GM23338 (cell line): Measurements from ENCODE around the gene GFPT2. TPM values are rescaled to one million over a fixed set of nuclear protein-coding genes. Genes with fewer than 3 reads are reported as not detected.

Experiments used
- ATAC-seq: fragments of 200-7000 bp; cut with Tn5 transposase; 3 replicates; pipeline ENCODE4 v1.9.1; 2020
- DNase-seq: peaks from one replicate; pipeline ENCODE4 v3.0.0-alpha.2; 2015; ENCODE audit warnings: low spot score
- H2AFZ ChIP-seq: fragments of 200-600 bp; sonication (generic); 2 replicates; pipeline ENCODE4 v1.8.0; 2016; ENCODE audit warnings: antibody characterized with exemption, mild to moderate bottlenecking, moderate library complexity
- H3F3A ChIP-seq: fragments of 200-600 bp; sonication (generic); replicated peaks from 2 replicates; pipeline ENCODE4 v1.8.0; 2017; ENCODE audit warnings: antibody characterized with exemption, mixed run types, low read depth
- H3K27ac ChIP-seq: fragments of 200-600 bp; sonication (generic); 2 replicates; pipeline ENCODE4 v1.6.1; 2016; ENCODE audit warnings: low read depth
- H3K27me3 ChIP-seq: fragments of 200-600 bp; sonication (generic); 2 replicates; pipeline ENCODE4 v1.8.0; 2016; ENCODE audit warnings: mild to moderate bottlenecking, mixed run types, moderate library complexity; ENCODE audit not compliant: insufficient read depth
- H3K36me3 ChIP-seq: fragments of 200-600 bp; sonication (generic); 2 replicates; pipeline ENCODE4 v1.8.0; 2016; ENCODE audit warnings: mild to moderate bottlenecking; ENCODE audit not compliant: insufficient read depth
- H3K4me1 ChIP-seq: fragments of 200-600 bp; sonication (generic); 2 replicates; pipeline ENCODE4 v1.8.0; 2016; ENCODE audit warnings: mild to moderate bottlenecking, moderate library complexity; ENCODE audit not compliant: insufficient read depth
- H3K4me2 ChIP-seq: fragments of 200-600 bp; sonication (generic); 2 replicates; pipeline ENCODE4 v1.7.1; 2017; ENCODE audit warnings: mixed run types
- H3K4me3 ChIP-seq: fragments of 200-600 bp; sonication (generic); 2 replicates; pipeline ENCODE4 v1.6.1; 2016; ENCODE audit warnings: mixed run types
- H3K79me2 ChIP-seq: fragments of 200-600 bp; sonication (generic); replicated peaks from 2 replicates; pipeline ENCODE4 v1.8.0; 2017; ENCODE audit warnings: mild to moderate bottlenecking; ENCODE audit not compliant: insufficient read depth
- H3K9me2 ChIP-seq: fragments of 200-600 bp; sonication (generic); 2 replicates; pipeline ENCODE4 v1.8.0; 2017; ENCODE audit not compliant: insufficient read depth
- H4K20me1 ChIP-seq: fragments of 200-600 bp; sonication (generic); replicated peaks from 2 replicates; pipeline ENCODE4 v1.8.0; 2017; ENCODE audit warnings: mild to moderate bottlenecking; ENCODE audit not compliant: insufficient read depth
- H3K27ac Mint-ChIP-seq: 2 replicates; pipeline ENCODE4 v1.8.0; 2020; ENCODE audit warnings: inconsistent platforms, mild to moderate bottlenecking, moderate library complexity, mixed read lengths
- H3K27me3 Mint-ChIP-seq: 3 replicates; pipeline ENCODE4 v1.8.0; 2022; ENCODE audit warnings: low read depth, mild to moderate bottlenecking, moderate library complexity, mixed read lengths, inconsistent platforms; ENCODE audit not compliant: insufficient read depth, poor library complexity
- H3K36me3 Mint-ChIP-seq: 3 replicates; pipeline ENCODE4 v1.8.0; 2021; ENCODE audit warnings: low read depth, mild to moderate bottlenecking, inconsistent platforms, moderate library complexity, mixed read lengths
- H3K4me1 Mint-ChIP-seq: 3 replicates; pipeline ENCODE4 v1.8.0; 2020; ENCODE audit warnings: mild to moderate bottlenecking, inconsistent platforms, mixed read lengths
- H3K4me3 Mint-ChIP-seq: 3 replicates; pipeline ENCODE4 v1.8.0; 2021; ENCODE audit warnings: moderate library complexity, mild to moderate bottlenecking, inconsistent platforms, mixed read lengths
- H3K9me3 Mint-ChIP-seq: 3 replicates; pipeline ENCODE4 v1.8.0; 2020; ENCODE audit warnings: moderate library complexity, mild to moderate bottlenecking, inconsistent platforms, mixed read lengths
- CREB1 ChIP-seq: fragments of 250-450 bp; sonication (Bioruptor Pico); IDR thresholded peaks from 2 replicates; pipeline ENCODE4 v1.5.0; 2020; ENCODE audit warnings: low read depth, mild to moderate bottlenecking, moderate library complexity
- EZH2 ChIP-seq: fragments of 200-600 bp; sonication (generic); IDR thresholded peaks from one replicate; pipeline ENCODE4 v1.8.0; 2017; ENCODE audit warnings: antibody characterized with exemption, mild to moderate bottlenecking, low read depth; ENCODE audit not compliant: unreplicated experiment
- EZH2phosphoT487 ChIP-seq: fragments of 200-600 bp; sonication (generic); IDR thresholded peaks from one replicate; pipeline ENCODE4 v1.8.1; 2018; ENCODE audit warnings: antibody characterized with exemption; ENCODE audit not compliant: unreplicated experiment
- JUNB ChIP-seq: IDR thresholded peaks from one replicate; pipeline ENCODE4 v1.6.1; 2016; ENCODE audit warnings: antibody characterized with exemption; ENCODE audit not compliant: unreplicated experiment
- NANOG ChIP-seq: IDR thresholded peaks from 2 replicates; pipeline ENCODE4 v1.6.1; 2016; ENCODE audit warnings: antibody characterized with exemption, borderline replicate concordance
- POLR2AphosphoS5 ChIP-seq: IDR thresholded peaks from 2 replicates; pipeline ENCODE4 v1.6.1; 2016; ENCODE audit warnings: antibody characterized with exemption, low read depth
- STAT1 ChIP-seq: IDR thresholded peaks from one replicate; pipeline ENCODE4 v1.6.1; 2016; ENCODE audit warnings: antibody characterized with exemption; ENCODE audit not compliant: unreplicated experiment
- ZNF114 ChIP-seq: fragments of 250-450 bp; sonication (Bioruptor Pico); IDR thresholded peaks from 2 replicates; pipeline ENCODE4 v1.5.0; 2020; ENCODE audit warnings: mild to moderate bottlenecking, moderate library complexity
- ZNF331 ChIP-seq: fragments of 250-450 bp; sonication (Bioruptor Pico); IDR thresholded peaks from 2 replicates; pipeline ENCODE4 v1.5.0; 2020; ENCODE audit warnings: low read depth, mild to moderate bottlenecking, moderate library complexity
- polyA plus RNA-seq: library from polyadenylated mRNA; unstranded; fragments of >200 nt; fragmentation: Nextera tagmentation; extraction: Ambion mirVana; gene quantifications from 2 replicates; pipeline ENCODE4 v1.2.1, GENCODE V29; 2016
- total RNA-seq: library from RNA; depleted of rRNA; stranded (reverse); fragments of >200 nt; shearing (Covaris generic); gene quantifications from 2 replicates; pipeline ENCODE4 v1.2.3, GENCODE V29; 2014
- TF ChIP-seq, protein P1 (sequence below): fragments of 250-450 bp; sonication (Bioruptor Pico); IDR thresholded peaks from 2 replicates; pipeline ENCODE4 v1.5.0; 2020; ENCODE audit warnings: mild to moderate bottlenecking, moderate library complexity
- TF ChIP-seq, protein P2 (sequence below), 2 experiments: fragments of 200-600 bp in 1 of 2; sonication (generic) in 1 of 2; conservative IDR thresholded peaks; 2 replicates each; pipeline versions ENCODE4 v1.5.1 to v1.6.1; 2016 to 2017; ENCODE audit warnings: antibody characterized with exemption in 2 of 2, low read depth in 2 of 2, mild to moderate bottlenecking in 2 of 2, moderate library complexity in 1 of 2
- TF ChIP-seq, protein P3 (sequence below): IDR thresholded peaks from one replicate; pipeline ENCODE4 v1.6.1; 2018; ENCODE audit warnings: antibody characterized with exemption; ENCODE audit not compliant: unreplicated experiment
- TF ChIP-seq, protein P4 (sequence below): IDR thresholded peaks from 2 replicates; pipeline ENCODE4 v1.6.1; 2016; ENCODE audit warnings: antibody characterized with exemption

Gene GFPT2
- total and polyA plus RNA-seq, 2 experiments from 2014 or later = 82.6 to 120 TPM

DNA sequence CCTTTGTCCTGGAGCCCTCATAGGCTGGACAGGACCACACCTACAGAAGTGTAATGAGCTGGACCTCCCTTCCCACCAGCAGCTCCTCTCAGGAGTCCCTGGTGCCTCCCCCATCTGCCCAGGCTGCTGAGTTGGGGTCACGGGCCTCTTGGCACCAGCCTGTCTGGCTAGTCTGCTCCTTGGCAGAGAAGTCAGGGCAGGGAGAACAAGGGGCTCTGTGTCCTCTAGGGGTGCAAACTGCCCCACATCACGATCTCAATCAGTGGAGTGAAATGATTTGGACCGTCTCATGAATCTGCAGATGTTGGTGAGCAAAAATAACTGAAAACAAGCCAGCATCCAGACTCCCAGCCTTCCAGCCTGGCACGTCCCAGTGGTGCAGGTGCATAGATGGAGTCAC, 14.9 kb upstream of the GFPT2 start:
- Histone ChIP-seq H4K20me1 (no peaks in the 10 kb centered on the region), H3K4me1 (no peaks in the 10 kb centered on the region), H3F3A (no peaks in the 10 kb centered on the region), H3K4me2 (no peak overlapping the region), H2AFZ (no peak overlapping the region), H3K27ac (no peak overlapping the region), H3K36me3 (no peaks in the 10 kb centered on the region), H3K27me3 (no peaks in the 10 kb centered on the region), H3K4me3 (no peak overlapping the region), H3K79me2 (no peaks in the 10 kb centered on the region), H3K9me2 (no peaks in the 10 kb centered on the region)
- peaks cover 5% of the 10 kb centered on the region for H3K4me1 Mint-ChIP-seq
- H3K4me3 Mint-ChIP-seq = no peak overlapping the region
- no peak overlapping the region for H3K27ac Mint-ChIP-seq
- no peaks in the 10 kb centered on the region for H3K9me3 Mint-ChIP-seq
- DNase-seq (no peak), ATAC-seq (no peak)
- no peaks in the 10 kb centered on the region for H3K36me3 Mint-ChIP-seq
- no peak for TF ChIP-seq ZNF114
- TF ChIP-seq, protein P1, sequence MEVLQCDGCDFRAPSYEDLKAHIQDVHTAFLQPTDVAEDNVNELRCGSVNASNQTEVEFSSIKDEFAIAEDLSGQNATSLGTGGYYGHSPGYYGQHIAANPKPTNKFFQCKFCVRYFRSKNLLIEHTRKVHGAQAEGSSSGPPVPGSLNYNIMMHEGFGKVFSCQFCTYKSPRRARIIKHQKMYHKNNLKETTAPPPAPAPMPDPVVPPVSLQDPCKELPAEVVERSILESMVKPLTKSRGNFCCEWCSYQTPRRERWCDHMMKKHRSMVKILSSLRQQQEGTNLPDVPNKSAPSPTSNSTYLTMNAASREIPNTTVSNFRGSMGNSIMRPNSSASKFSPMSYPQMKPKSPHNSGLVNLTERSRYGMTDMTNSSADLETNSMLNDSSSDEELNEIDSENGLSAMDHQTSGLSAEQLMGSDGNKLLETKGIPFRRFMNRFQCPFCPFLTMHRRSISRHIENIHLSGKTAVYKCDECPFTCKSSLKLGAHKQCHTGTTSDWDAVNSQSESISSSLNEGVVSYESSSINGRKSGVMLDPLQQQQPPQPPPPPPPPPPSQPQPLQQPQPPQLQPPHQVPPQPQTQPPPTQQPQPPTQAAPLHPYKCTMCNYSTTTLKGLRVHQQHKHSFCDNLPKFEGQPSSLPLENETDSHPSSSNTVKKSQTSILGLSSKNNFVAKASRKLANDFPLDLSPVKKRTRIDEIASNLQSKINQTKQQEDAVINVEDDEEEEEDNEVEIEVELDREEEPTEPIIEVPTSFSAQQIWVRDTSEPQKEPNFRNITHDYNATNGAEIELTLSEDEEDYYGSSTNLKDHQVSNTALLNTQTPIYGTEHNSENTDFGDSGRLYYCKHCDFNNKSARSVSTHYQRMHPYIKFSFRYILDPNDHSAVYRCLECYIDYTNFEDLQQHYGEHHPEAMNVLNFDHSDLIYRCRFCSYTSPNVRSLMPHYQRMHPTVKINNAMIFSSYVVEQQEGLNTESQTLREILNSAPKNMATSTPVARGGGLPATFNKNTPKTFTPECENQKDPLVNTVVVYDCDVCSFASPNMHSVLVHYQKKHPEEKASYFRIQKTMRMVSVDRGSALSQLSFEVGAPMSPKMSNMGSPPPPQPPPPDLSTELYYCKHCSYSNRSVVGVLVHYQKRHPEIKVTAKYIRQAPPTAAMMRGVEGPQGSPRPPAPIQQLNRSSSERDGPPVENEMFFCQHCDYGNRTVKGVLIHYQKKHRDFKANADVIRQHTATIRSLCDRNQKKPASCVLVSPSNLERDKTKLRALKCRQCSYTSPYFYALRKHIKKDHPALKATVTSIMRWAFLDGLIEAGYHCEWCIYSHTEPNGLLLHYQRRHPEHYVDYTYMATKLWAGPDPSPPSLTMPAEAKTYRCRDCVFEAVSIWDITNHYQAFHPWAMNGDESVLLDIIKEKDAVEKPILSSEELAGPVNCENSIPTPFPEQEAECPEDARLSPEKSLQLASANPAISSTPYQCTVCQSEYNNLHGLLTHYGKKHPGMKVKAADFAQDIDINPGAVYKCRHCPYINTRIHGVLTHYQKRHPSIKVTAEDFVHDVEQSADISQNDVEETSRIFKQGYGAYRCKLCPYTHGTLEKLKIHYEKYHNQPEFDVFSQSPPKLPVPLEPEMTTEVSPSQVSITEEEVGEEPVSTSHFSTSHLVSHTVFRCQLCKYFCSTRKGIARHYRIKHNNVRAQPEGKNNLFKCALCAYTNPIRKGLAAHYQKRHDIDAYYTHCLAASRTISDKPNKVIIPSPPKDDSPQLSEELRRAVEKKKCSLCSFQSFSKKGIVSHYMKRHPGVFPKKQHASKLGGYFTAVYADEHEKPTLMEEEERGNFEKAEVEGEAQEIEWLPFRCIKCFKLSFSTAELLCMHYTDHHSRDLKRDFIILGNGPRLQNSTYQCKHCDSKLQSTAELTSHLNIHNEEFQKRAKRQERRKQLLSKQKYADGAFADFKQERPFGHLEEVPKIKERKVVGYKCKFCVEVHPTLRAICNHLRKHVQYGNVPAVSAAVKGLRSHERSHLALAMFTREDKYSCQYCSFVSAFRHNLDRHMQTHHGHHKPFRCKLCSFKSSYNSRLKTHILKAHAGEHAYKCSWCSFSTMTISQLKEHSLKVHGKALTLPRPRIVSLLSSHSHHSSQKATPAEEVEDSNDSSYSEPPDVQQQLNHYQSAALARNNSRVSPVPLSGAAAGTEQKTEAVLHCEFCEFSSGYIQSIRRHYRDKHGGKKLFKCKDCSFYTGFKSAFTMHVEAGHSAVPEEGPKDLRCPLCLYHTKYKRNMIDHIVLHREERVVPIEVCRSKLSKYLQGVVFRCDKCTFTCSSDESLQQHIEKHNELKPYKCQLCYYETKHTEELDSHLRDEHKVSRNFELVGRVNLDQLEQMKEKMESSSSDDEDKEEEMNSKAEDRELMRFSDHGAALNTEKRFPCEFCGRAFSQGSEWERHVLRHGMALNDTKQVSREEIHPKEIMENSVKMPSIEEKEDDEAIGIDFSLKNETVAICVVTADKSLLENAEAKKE (CRISPR knock-in tag) = no peak
- TF ChIP-seq JUNB = no peak
- TF ChIP-seq, protein P2, sequence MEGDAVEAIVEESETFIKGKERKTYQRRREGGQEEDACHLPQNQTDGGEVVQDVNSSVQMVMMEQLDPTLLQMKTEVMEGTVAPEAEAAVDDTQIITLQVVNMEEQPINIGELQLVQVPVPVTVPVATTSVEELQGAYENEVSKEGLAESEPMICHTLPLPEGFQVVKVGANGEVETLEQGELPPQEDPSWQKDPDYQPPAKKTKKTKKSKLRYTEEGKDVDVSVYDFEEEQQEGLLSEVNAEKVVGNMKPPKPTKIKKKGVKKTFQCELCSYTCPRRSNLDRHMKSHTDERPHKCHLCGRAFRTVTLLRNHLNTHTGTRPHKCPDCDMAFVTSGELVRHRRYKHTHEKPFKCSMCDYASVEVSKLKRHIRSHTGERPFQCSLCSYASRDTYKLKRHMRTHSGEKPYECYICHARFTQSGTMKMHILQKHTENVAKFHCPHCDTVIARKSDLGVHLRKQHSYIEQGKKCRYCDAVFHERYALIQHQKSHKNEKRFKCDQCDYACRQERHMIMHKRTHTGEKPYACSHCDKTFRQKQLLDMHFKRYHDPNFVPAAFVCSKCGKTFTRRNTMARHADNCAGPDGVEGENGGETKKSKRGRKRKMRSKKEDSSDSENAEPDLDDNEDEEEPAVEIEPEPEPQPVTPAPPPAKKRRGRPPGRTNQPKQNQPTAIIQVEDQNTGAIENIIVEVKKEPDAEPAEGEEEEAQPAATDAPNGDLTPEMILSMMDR (conservative IDR thresholded peaks at IDR 0.05; ENCODE audit: low read depth in 2 of 2) = no peak
- TF ChIP-seq EZH2phosphoT487 = no peak
- no peak for TF ChIP-seq ZNF331
- no peak for TF ChIP-seq STAT1
- TF ChIP-seq POLR2AphosphoS5 = no peak
- no peak for TF ChIP-seq EZH2
- TF ChIP-seq, protein P3, sequence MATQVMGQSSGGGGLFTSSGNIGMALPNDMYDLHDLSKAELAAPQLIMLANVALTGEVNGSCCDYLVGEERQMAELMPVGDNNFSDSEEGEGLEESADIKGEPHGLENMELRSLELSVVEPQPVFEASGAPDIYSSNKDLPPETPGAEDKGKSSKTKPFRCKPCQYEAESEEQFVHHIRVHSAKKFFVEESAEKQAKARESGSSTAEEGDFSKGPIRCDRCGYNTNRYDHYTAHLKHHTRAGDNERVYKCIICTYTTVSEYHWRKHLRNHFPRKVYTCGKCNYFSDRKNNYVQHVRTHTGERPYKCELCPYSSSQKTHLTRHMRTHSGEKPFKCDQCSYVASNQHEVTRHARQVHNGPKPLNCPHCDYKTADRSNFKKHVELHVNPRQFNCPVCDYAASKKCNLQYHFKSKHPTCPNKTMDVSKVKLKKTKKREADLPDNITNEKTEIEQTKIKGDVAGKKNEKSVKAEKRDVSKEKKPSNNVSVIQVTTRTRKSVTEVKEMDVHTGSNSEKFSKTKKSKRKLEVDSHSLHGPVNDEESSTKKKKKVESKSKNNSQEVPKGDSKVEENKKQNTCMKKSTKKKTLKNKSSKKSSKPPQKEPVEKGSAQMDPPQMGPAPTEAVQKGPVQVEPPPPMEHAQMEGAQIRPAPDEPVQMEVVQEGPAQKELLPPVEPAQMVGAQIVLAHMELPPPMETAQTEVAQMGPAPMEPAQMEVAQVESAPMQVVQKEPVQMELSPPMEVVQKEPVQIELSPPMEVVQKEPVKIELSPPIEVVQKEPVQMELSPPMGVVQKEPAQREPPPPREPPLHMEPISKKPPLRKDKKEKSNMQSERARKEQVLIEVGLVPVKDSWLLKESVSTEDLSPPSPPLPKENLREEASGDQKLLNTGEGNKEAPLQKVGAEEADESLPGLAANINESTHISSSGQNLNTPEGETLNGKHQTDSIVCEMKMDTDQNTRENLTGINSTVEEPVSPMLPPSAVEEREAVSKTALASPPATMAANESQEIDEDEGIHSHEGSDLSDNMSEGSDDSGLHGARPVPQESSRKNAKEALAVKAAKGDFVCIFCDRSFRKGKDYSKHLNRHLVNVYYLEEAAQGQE = no peak
- TF ChIP-seq, protein P4, sequence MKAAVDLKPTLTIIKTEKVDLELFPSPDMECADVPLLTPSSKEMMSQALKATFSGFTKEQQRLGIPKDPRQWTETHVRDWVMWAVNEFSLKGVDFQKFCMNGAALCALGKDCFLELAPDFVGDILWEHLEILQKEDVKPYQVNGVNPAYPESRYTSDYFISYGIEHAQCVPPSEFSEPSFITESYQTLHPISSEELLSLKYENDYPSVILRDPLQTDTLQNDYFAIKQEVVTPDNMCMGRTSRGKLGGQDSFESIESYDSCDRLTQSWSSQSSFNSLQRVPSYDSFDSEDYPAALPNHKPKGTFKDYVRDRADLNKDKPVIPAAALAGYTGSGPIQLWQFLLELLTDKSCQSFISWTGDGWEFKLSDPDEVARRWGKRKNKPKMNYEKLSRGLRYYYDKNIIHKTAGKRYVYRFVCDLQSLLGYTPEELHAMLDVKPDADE = no peak
- no peak for TF ChIP-seq NANOG
- no peak for TF ChIP-seq CREB1
- peaks cover 8% of the 10 kb centered on the region for H3K27me3 Mint-ChIP-seq
